SH-SY5Y (cell line): Measurements from ENCODE around the gene YPEL2.

Experiments used
- GATA2 ChIP-seq: IDR thresholded peaks from 2 replicates; pipeline ENCODE4 v1.6.1; 2011; ENCODE audit warnings: mild to moderate bottlenecking, low read depth, low read length
- GATA3 ChIP-seq: IDR thresholded peaks from 2 replicates; pipeline ENCODE4 v1.6.1; 2011; ENCODE audit warnings: low read depth, mild to moderate bottlenecking, low read length, moderate library complexity

- TF ChIP-seq GATA2 = no peak
- TF ChIP-seq GATA3 = no peak
Observed at GRCh38 chr17:59355030-59355701, 23.7 kb downstream of the YPEL2 start.
